Breast epithelium (tissue), 3 donors: ENCODE measurements around the gene ZNF70.

Experiments
- POLR2A ChIP-seq: fragments of 450-650 bp; IDR thresholded peaks from one replicate; pipeline ENCODE4 v1.6.1; 2016; ENCODE audit warnings: antibody characterized with exemption, mild to moderate bottlenecking, moderate library complexity
- TF ChIP-seq, protein P1 (sequence below), 3 donors: fragments of 450-650 bp; IDR thresholded peaks; one replicate each; pipeline ENCODE4 v1.5.1; 2016 to 2017; ENCODE audit warnings: antibody characterized with exemption in 3 of 3, mild to moderate bottlenecking in 3 of 3, moderate library complexity in 3 of 3

DNA sequence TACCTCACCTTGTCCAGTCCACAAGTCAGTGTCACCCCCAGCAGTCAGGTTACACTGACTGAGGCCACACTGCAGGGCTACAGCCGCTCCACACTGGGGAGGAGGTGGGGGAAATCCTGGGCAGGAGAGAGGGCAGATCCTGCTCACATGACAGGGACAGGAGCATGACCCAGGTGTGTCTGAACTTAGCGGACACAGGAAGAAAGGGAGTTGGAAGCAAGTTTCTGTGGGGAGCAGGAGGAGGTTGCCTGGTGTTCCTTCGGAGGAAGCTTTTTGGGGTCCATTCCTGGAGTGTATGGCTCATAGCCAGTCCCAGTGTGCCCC, 27.6 kb upstream of the ZNF70 start:
- TF ChIP-seq, protein P1, sequence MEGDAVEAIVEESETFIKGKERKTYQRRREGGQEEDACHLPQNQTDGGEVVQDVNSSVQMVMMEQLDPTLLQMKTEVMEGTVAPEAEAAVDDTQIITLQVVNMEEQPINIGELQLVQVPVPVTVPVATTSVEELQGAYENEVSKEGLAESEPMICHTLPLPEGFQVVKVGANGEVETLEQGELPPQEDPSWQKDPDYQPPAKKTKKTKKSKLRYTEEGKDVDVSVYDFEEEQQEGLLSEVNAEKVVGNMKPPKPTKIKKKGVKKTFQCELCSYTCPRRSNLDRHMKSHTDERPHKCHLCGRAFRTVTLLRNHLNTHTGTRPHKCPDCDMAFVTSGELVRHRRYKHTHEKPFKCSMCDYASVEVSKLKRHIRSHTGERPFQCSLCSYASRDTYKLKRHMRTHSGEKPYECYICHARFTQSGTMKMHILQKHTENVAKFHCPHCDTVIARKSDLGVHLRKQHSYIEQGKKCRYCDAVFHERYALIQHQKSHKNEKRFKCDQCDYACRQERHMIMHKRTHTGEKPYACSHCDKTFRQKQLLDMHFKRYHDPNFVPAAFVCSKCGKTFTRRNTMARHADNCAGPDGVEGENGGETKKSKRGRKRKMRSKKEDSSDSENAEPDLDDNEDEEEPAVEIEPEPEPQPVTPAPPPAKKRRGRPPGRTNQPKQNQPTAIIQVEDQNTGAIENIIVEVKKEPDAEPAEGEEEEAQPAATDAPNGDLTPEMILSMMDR (IDR thresholded peaks at IDR 0.05): no peak
- TF ChIP-seq POLR2A: no peak
